NCI-H82 treated with DMSO at 0.1 percent for 48 hours (cell line): ENCODE data around the gene TIMP1.

Source experiments
- DNase-seq: peaks from one replicate; lab custom pipeline; 2025; ENCODE audit not compliant: unreplicated experiment; lab: John Stamatoyannopoulos, UW

Gene TIMP1

DNA sequence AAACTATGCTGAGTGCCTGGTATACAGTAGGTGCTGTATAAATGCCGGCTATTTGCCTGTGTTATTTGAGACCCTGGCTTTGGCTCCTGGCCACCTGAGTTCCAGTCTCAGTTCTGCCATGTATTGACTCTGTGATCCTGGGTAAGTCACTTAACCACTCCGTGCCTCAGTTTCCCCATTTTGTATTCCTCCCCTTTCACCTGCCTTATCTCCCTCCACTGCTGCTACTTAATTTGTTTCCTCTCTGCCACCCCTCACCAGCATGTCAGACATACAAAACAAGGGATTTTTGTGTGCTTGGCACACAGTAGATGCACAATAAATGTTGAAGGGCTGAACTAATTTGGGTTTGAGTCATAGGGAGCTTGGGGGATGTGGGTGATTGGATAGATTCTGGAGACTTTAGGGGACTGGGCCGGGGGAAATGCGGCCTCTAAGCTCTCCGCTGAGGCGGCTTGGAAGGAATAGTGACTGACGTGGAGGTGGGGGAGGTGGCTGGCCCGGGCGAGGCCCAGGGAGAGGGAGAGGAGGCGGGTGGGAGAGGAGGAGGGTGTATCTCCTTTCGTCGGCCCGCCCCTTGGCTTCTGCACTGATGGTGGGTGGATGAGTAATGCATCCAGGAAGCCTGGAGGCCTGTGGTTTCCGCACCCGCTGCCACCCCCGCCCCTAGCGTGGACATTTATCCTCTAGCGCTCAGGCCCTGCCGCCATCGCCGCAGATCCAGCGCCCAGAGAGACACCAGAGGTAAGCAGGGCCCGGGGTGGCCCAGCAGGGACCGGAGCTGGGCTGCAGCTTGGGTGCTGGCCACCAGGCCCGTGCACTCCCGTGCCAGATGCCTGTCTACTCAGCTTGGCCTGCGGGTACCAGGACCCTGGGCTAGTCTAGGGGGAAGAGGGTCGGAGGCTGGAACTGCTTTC is at the start of gene TIMP1:
TSS of gene TIMP1 (plus strand) at position 706 of the 917 bp plus-strand sequence. CDS start 980 bp downstream, outside the sequence.
- DNase-seq: peak; percentile 40

DNA sequence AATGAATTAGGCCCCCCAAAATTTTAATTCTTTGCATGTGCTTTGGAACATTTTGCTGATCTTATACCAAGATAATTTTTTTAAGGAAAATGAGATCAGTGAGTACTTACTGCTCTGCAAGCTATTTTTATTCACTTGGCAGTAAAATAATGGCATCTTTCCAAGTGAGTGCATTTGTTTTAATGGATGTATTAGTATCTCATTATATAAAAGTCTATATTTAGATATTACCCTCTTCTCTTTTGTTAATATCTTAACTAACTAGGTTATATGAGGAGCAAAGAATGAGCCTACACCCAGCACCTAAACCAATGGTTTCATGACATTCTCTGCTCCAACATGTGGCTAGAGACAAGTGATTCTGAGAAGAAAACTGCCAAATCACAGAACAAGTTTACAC is 42.4 kb upstream of the TIMP1 start:
- DNase-seq: no peak

DNA sequence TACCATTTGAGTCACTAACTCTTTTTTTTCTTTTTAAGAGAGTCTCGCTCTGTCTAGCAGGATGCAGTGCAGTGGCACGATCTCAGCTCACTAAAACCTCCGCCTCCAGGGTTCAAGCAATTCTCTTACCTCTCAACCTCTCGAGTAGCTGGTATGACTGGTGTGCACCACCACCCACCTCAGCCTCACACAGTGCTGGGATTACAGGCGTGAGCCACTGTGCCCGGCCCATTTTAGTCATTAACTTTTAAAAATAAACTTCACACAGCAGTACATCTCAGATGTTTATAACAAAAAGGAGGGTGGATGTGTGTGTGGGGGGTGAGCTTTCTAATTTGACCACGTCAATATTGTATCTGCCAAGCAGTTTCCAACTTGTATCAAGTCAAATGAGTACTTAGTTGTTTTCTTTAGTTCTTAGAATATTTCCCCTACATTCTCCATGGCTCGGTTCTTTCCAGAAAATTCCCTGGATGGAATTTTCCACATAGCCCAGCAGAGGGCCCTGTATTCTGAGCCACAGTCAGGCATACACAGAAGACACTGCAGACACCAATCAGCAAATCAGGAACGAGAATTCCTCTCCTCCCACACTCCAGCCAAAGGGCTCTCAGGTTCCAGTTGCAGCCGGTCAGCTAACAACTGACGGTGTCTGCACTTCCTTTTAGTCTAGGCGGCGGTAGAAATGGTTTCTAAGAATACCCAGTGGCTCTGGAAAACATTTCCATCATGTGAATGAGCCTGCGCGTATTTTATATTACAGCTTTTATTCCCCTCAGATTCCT is 41.3 kb upstream of the TIMP1 start:
- DNase-seq: peak; percentile 74

DNA sequence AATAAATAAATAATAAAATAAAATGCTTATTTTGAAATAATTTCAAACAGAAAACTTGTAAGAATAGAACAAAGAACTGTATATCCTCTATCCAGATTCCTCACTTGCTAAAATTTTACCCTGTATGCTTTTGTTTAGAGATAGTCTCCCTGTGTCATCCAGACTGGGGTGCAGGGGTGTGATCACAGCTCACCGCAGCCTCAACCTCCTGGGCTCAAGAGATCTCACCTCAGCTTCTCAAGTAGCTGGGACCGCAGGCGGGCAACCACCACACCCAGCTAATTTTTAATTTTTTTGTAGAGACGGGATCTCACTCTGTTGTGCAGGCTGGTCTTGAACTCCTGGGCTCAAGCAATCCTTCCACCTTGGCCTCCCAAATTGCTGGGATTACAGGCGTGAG is 38.7 kb upstream of the TIMP1 start:
- DNase-seq: no peak

DNA sequence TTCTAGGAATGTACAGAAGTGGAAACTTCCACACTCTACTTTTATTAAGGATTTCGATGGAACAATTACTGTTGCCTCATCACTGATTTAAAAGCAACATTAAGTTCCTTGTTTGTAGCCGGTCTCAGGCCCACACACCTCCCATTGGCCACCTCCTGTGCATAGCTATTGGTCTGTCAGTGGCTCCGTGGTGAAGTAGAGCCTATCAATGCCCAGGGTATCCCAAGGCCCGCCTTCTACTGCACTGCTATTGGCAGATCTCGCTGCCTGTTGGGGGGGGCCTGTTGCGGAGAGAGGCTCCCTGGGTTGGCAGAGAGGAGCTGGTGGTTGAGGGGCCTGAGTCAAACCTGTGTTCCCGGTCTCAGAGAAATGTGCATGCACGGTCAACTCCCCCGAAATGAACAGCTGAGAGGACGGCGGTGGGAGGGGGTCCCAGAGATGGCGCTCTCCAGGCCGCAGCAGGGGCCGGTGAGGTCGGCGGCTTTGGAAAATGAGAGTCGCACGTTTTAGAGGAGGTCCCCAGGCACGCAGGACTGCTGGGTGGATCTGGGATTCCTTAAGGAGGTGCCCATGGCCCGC is 26.1 kb upstream of the TIMP1 start:
- peak; percentile 68 for DNase-seq

DNA sequence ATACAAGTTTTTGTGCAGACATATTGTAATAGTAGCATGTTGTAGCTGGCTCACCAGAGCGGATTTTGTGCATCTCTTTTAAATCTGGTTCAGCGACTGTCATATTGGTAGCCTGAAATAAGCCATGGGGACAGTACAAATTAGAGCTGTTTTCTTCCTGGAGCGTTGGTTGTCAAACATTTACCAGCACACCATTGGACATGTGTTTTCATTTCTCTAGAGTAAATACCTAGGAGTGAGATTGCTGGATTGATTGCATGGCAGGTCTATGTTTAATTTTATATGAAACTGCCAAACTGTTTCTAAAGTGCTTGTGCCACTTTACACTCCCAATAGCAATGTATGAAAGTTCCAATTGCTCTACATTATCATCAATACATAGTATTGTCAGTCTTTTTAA is 23.8 kb upstream of the TIMP1 start:
- no peak for DNase-seq

DNA sequence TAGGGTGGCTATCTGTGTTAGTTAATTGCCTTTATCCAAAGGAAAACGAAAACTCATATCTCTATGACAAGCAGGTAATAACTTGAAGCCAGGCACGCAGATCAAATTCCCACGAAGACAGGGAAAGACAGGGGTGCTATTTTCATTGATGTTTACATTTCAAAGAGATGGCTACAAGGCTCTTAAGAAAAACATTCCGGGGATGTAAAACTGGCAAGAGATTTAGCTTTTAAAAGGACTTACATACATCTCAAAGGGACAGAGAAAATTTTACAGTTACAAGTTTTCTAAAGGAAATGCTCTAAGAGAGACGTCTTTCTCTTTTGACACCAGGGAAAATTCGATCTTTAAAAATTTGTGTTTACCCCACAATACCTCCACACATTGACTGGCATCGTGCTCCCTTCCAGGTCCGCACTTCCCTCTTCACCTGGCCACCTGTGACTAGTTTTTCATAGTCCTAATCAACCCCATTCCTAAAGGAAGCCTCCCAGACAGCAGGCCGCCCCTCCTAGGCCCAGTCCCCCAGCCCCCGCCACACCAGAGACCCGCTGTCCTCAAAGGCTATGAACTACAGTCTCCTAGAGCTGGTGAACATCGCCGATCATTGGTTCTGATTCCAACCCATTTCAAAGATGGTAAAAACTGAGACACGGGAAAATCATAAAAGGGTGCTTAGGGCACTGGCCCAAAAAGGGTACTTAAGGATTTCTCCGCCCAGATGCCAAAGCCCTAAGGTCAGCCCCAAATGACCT is 21.9 kb upstream of the TIMP1 start:
- no peak for DNase-seq

DNA sequence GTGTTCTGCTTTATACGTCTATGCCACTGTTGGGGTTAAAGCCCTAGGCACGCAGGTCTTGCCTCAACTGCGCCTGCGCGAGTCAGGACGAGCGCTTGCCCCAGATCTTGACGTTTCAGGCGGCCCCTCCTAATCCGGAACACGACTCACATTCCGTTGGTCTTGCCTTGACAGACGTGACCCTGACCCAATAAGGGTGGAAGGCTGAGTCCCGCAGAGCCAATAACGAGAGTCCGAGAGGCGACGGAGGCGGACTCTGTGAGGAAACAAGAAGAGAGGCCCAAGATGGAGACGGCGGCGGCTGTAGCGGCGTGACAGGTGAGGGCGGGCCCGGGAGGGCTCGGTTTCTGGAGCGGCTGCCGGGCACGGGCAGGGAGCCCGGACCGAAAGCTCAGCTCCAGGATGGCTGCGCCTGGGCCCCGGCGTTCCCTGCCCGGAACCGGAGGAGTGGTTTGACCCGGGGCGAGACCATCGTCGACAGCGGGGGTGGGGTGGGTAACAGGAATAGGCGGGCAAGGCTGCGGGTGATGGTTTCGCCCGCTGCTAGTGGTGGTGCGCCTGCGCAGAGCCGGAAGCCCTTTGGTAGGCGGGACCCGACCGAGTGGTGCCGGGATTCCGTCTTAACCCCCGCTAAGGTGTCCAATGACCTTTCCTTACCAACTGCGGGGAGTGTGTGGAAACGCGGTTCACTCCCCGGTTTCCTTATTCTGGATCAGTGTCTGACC is 21.1 kb upstream of the TIMP1 start, which contains the start of gene ARAF:
TSS of gene ARAF (plus strand) at position 272 of the 725 bp plus-strand sequence. CDS start 1,763 bp downstream, outside the sequence.
- peak; percentile 86 for DNase-seq

DNA sequence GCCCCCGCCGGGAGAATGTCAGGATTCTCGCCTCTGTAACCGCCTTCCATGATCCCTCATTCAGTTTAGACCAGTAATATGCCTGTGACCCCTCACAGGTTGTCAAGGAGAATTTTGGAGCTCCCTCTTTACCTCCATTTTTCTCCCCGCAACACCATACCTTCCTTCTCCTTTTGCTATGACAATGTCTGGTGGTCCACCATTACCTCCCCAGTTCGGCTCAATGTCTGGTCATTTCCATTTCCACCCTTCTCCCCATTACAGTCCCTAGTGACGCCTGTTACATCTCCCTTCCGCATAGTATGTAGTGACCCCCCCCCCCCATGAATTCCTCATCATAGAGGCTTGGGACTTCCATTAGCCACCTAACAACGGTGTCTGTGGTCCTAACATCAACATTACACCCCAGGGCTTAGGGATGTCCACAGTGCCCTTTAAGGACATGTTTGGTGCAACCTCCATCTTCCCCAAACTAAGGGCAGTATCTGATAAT is 20.5 kb upstream of the TIMP1 start:
- no peak for DNase-seq

DNA sequence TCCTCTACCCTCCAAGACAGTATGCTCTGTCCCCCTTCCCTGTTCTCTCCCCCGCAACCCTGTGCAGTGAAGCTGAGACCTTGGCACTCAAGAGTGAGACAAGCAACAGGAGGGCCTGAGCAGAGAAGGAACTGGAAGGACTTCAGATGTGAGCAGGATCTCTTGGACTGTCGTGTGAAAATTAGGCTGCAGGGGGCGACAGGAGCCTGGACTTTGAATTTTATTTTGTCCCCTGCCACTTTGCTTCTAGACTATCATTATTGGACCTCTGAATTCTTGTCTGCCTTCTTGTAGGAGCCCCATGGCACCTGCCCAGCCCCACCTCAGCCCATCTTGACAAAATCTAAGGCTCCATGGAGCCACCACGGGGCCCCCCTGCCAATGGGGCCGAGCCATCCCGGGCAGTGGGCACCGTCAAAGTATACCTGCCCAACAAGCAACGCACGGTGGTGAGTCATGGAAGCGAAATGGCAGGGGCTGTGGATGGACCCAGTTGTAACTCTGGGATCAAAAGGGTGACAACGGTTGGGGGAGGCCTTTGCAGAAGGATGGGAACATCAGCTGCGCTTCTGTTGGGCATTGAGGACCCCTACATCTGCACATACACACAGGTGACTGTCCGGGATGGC is 19.5 kb upstream of the TIMP1 start:
- DNase-seq: no peak

DNA sequence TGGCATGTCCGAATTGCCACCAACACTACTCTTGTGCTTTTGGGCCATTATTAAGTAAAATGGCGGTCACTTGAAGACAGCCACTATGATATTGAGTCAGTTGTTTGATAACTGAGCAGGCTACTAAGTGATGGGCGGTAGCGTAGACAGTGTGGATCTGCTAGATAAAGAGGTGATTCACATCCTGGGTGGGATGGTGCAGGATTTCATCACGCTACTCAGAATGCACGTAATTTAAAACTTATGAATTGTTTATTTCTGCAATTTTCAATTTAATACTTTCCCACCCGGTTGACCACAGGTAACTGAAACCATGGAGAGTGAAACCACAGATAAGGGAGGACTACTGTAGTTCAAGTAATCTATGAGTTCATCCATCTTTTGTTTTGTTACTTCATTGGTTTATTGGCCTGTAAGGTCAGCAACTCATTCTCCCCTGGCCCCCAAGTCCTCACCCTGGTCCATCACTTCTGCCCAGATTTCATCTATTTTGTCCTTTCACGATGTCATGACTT is 18.4 kb upstream of the TIMP1 start:
- DNase-seq: no peak

DNA sequence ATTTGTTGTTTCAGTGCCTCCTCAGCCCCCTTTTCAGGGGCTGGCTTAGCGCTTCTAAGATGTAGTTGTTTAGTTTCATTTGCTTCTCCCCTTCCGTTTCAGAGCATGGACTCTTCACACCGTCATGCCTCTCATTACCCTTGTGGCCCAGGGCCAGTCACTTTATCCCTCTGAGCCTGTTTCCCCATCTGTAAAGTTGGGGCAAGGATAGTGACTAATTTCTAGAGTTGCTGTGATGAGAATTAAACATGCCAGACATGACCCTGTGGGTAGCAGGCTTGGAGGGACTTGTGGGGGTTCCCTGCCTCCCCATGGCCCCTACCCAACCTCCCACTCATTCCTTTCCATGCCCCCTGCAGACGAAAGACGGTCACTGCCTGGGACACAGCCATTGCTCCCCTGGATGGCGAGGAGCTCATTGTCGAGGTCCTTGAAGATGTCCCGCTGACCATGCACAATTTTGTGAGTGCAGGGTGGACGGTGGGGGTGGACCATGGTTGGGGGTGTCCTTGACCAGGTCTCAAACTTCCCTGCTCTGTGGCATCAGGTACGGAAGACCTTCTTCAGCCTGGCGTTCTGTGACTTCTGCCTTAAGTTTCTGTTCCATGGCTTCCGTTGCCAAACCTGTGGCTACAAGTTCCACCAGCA is 17.7 kb upstream of the TIMP1 start:
- no peak for DNase-seq

DNA sequence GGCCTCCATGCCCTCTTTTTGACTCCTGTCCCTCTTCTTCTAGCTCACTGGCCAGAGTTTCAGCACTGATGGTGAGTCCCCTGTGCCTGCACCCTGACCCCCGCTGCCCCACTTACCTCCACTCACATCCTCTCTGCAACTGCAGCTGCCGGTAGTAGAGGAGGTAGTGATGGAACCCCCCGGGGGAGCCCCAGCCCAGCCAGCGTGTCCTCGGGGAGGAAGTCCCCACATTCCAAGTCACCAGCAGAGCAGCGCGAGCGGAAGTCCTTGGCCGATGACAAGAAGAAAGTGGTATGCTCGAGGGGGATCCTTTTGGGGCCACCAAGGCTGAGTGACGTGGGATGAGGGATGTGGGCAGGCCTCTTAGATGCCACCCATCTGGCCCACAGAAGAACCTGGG is 15.4 kb upstream of the TIMP1 start:
- no peak for DNase-seq

DNA sequence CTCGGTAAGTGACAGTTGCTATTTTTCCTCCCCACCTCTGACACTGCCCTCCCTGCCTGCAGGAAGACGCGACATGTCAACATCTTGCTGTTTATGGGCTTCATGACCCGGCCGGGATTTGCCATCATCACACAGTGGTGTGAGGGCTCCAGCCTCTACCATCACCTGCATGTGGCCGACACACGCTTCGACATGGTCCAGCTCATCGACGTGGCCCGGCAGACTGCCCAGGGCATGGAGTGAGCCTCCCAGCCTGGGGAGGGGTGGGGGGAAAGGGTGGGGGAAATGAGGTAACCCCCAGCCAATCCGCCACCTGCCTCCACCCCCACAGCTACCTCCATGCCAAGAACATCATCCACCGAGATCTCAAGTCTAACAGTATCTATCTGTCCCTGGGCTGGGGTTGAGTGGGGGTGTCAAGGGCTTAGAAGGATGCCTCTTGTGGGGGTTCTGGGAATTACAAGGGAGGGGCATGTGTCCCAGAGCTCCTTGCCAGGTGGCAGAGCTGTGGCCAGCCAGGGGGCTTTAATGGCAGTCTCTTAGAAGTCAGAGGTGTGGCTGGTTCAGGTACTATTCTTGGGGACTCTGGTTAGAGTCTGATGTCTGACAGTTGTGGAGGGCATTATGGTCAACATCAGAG is 13.5 kb upstream of the TIMP1 start:
- no peak for DNase-seq

DNA sequence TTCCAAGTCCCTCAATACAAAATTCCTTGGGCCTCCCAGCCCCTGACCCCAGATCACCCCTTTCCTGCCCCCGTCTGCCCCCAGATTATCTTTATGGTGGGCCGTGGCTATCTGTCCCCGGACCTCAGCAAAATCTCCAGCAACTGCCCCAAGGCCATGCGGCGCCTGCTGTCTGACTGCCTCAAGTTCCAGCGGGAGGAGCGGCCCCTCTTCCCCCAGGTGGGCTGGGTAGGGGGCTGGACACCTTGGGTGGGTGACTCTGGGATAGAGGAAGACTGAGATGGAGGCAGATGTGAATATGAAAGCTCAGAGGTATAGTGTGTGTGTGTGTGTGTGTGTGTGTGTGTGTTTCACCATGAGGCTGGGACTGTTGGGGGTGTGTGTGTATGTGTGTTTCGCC is 11.4 kb upstream of the TIMP1 start:
- DNase-seq: no peak

DNA sequence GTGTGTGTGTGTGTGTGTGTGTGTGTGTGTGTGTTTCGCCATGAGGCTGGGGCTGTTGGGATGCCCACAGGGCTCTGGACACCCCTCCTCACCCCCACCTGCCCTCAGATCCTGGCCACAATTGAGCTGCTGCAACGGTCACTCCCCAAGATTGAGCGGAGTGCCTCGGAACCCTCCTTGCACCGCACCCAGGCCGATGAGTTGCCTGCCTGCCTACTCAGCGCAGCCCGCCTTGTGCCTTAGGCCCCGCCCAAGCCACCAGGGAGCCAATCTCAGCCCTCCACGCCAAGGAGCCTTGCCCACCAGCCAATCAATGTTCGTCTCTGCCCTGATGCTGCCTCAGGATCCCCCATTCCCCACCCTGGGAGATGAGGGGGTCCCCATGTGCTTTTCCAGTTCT is 11.0 kb upstream of the TIMP1 start:
- DNase-seq: no peak

DNA sequence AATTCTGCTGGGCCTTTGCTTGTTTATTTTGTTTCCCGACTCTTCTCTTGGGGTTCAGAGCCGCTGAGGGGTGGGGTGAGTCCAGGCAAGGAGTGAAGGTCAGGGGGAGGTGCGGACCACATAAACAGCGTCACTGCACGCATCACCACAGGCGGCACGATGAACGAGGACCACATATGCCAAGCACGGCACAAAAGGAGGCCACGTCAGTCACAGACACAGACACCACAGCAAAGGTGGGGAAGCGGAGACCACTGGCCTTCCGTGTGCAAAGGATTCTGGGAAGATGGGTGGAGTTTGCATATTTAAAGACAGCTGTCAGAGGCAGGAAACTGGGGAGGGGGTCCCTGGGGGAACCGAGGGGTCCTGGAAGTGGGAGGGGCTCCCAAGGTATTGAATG is 10.3 kb upstream of the TIMP1 start:
- no peak for DNase-seq

DNA sequence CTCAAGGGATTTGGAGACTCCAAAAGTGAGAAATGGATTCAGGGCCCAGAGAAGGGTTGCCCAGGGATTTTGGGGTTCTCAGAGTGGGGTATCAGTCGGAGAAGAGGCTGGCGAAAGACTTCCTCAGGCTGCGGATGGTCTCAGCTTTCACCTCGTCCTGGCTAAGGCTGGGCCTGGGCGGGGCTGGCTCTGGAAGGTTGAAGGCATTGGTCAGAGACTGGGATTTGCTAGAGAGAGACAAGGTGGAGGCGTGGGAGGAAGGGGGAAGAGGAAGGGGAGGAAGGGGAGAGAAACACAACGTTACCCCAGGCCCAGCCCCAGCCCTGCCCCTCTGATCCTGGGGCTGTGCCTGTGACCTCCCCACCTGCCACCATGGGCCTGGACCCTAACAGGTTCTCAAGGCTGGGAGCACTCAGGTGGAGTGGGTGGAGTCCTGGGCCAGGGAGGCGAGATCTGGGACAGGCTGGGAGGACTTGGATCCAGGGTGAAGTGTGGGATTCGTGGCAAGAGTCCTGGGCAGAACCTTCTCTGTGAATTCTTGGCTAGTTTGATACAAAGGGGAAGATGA is 9.4 kb upstream of the TIMP1 start:
- no peak for DNase-seq
